Measurements from ENCODE around the gene CATSPER1.

CATSPER1 gene

GRCh38 chr11:66068154-66068821 lies 42.0 kb upstream of the CATSPER1 start:
- H3K9ac ChIP-seq (ENCODE audit: low read depth, low read length) = no peak overlapping the region
- no peak overlapping the region for H3K27ac ChIP-seq (ENCODE audit: low read length)
- H3K36me3 ChIP-seq (ENCODE audit: insufficient read depth, low read length) = peaks cover 70% of the 10 kb centered on the region
- peaks cover 21% of the 10 kb centered on the region; the same call in 1 of the 2 replicates for H4K20me1 ChIP-seq (ENCODE audit: insufficient read depth, low read length)
- no peak overlapping the region for H2AFZ ChIP-seq (ENCODE audit: low read depth, low read length)
- ATAC-seq (ENCODE audit: insufficient read depth, low read depth) (peak; percentile 73), DNase-seq (peak; percentile 80)
- H3K9me3 ChIP-seq (ENCODE audit: insufficient read depth, low read length, severe bottlenecking) = no peaks in the 10 kb centered on the region
- peaks cover 27% of the 10 kb centered on the region for H3K4me1 ChIP-seq (ENCODE audit: insufficient read depth, low read length)
- peaks cover 44% of the 10 kb centered on the region for H3K79me2 ChIP-seq (ENCODE audit: insufficient read depth, low read length)
- no peak overlapping the region for H3K4me3 ChIP-seq (ENCODE audit: low read depth in 1 of 2, low read length in 2 of 2)
- H3K27me3 ChIP-seq (ENCODE audit: insufficient read depth, low read length, poor library complexity) = no peaks in the 10 kb centered on the region
- H3K4me2 ChIP-seq (ENCODE audit: insufficient read depth, low read length) = no peak overlapping the region
- TF ChIP-seq EZH2 (IDR thresholded peaks at IDR 0.05; ENCODE audit: borderline replicate concordance, low read depth, low read length, severe bottlenecking) (no peak), CTCF (IDR thresholded peaks at IDR 0.05; ENCODE audit: borderline replicate concordance, extremely low read depth, low read length, poor library complexity, severe bottlenecking) (peak; percentile 96)

GRCh38 chr11:66067640-66068039 lies 41.4 kb upstream of the CATSPER1 start:
- Histone ChIP-seq H3K9me3 (ENCODE audit: insufficient read depth, low read length, severe bottlenecking) (no peaks in the 10 kb centered on the region), H4K20me1 (ENCODE audit: insufficient read depth, low read length) (peaks cover 21% of the 10 kb centered on the region; the same call in 1 of the 2 replicates), H3K27me3 (ENCODE audit: insufficient read depth, low read length, poor library complexity) (no peaks in the 10 kb centered on the region), H2AFZ (ENCODE audit: low read depth, low read length) (no peak overlapping the region), H3K9ac (ENCODE audit: low read depth, low read length) (no peak overlapping the region), H3K36me3 (ENCODE audit: insufficient read depth, low read length) (peaks cover 72% of the 10 kb centered on the region), H3K4me3 (ENCODE audit: low read depth in 1 of 2, low read length in 2 of 2) (no peak overlapping the region), H3K4me1 (ENCODE audit: insufficient read depth, low read length) (peaks cover 25% of the 10 kb centered on the region), H3K4me2 (ENCODE audit: insufficient read depth, low read length) (no peak overlapping the region), H3K27ac (ENCODE audit: low read length) (no peak overlapping the region), H3K79me2 (ENCODE audit: insufficient read depth, low read length) (peaks cover 44% of the 10 kb centered on the region)
- DNase-seq (no peak), ATAC-seq (ENCODE audit: insufficient read depth, low read depth) (no peak)
- no peak for TF ChIP-seq EZH2 (IDR thresholded peaks at IDR 0.05; ENCODE audit: borderline replicate concordance, low read depth, low read length, severe bottlenecking)
- TF ChIP-seq CTCF (IDR thresholded peaks at IDR 0.05; ENCODE audit: borderline replicate concordance, extremely low read depth, low read length, poor library complexity, severe bottlenecking) = no peak

GRCh38 chr11:66066751-66067150 lies 40.5 kb upstream of the CATSPER1 start:
- no peak overlapping the region for H3K4me2 ChIP-seq (ENCODE audit: insufficient read depth, low read length)
- H4K20me1 ChIP-seq (ENCODE audit: insufficient read depth, low read length) = peaks cover 21% of the 10 kb centered on the region; the same call in 1 of the 2 replicates
- H3K27me3 ChIP-seq (ENCODE audit: insufficient read depth, low read length, poor library complexity) = no peaks in the 10 kb centered on the region
- H3K9ac ChIP-seq (ENCODE audit: low read depth, low read length) = no peak overlapping the region
- ATAC-seq (ENCODE audit: insufficient read depth, low read depth) (no peak), DNase-seq (no peak)
- no peak overlapping the region for H2AFZ ChIP-seq (ENCODE audit: low read depth, low read length)
- H3K4me3 ChIP-seq (ENCODE audit: low read depth in 1 of 2, low read length in 2 of 2) = no peak overlapping the region
- H3K27ac ChIP-seq (ENCODE audit: low read length) = 0 out of 2 replicates have a peak overlapping the region, but pooled peaks have one; percentile 3
- H3K36me3 ChIP-seq (ENCODE audit: insufficient read depth, low read length) = peaks cover 78% of the 10 kb centered on the region
- peaks cover 17% of the 10 kb centered on the region for H3K4me1 ChIP-seq (ENCODE audit: insufficient read depth, low read length)
- H3K79me2 ChIP-seq (ENCODE audit: insufficient read depth, low read length) = peaks cover 39% of the 10 kb centered on the region
- no peaks in the 10 kb centered on the region for H3K9me3 ChIP-seq (ENCODE audit: insufficient read depth, low read length, severe bottlenecking)
- TF ChIP-seq EZH2 (IDR thresholded peaks at IDR 0.05; ENCODE audit: borderline replicate concordance, low read depth, low read length, severe bottlenecking) = no peak
- no peak for TF ChIP-seq CTCF (IDR thresholded peaks at IDR 0.05; ENCODE audit: borderline replicate concordance, extremely low read depth, low read length, poor library complexity, severe bottlenecking)

All from DND-41 (cell line).